RPMI7951 (cell line): ENCODE data around the gene VARS2. TPM values are rescaled to one million over a fixed set of nuclear protein-coding genes. Genes with fewer than 3 reads are reported as not detected.
"Not testable (repeated sequence)": the region's sequence is repeated elsewhere in the genome, so short reads cannot be mapped to it uniquely, and the experiment has no call there.

Experiments used
- DNase-seq: peaks from one replicate; pipeline ENCODE4 v3.0.0-alpha.2; 2012; ENCODE audit warnings: low read depth
- total RNA-seq: library from RNA; depleted of rRNA; stranded (reverse); fragments of >200 nt; shearing (Covaris generic); gene quantifications from 2 replicates; pipeline ENCODE4 v1.2.3, GENCODE V29; 2014; rRNA removed

VARS2 gene
- total RNA-seq, 1 experiment from 2014 or later: 9.5 TPM

GRCh38 chr6:30962716-30963115 is 48.7 kb downstream of the VARS2 start:
- no peak for DNase-seq

- peak; percentile 43 for DNase-seq
These were observed 49.6 kb downstream of the VARS2 start for GRCh38 chr6:30963641-30964040.

- peak; percentile 44 for DNase-seq
These were observed 50.0 kb downstream of the VARS2 start for GRCh38 chr6:30964075-30964474.

GRCh38 chr6:30965140-30965601 is 51.1 kb downstream of the VARS2 start:
- DNase-seq: no peak

GRCh38 chr6:30966154-30966553 is 52.1 kb downstream of the VARS2 start:
- no peak for DNase-seq

- DNase-seq: not testable (repeated sequence)
These were observed 55.1 kb downstream of the VARS2 start for GRCh38 chr6:30969171-30969570.

GRCh38 chr6:30970946-30971345 is 56.9 kb downstream of the VARS2 start:
- DNase-seq: no peak

GRCh38 chr6:30972816-30973215 is 58.8 kb downstream of the VARS2 start:
- peak; percentile 52 for DNase-seq

GRCh38 chr6:30974490-30975252 is 60.6 kb downstream of the VARS2 start:
- DNase-seq: no peak

Other genes starting within 250 kb of the VARS2 start
- 32.2 and 36.8 TPM in 2 replicates for gene DHX16, start 241.2 kb upstream of the VARS2 start, total RNA-seq
- 77.4 and 83.9 TPM in 2 replicates for gene PPP1R18, start 227.6 kb upstream of the VARS2 start, total RNA-seq
- 18.2 and 29.2 TPM in 2 replicates for gene NRM, start 223.3 kb upstream of the VARS2 start, total RNA-seq
- gene MDC1, start 197.0 kb upstream of the VARS2 start, total RNA-seq: 6.4 and 13.6 TPM in 2 replicates
- gene TUBB, start 193.9 kb upstream of the VARS2 start, total RNA-seq: 1,269 and 1,837 TPM in 2 replicates
- 108 and 118 TPM in 2 replicates for gene FLOT1, start 171.6 kb upstream of the VARS2 start, total RNA-seq
- 377 and 410 TPM in 2 replicates for gene IER3, start 169.7 kb upstream of the VARS2 start, total RNA-seq
- gene DDR1, start 29.7 kb upstream of the VARS2 start, total RNA-seq: 12.0 and 16.6 TPM in 2 replicates
- 12.4 and 14.6 TPM in 2 replicates for gene GTF2H4, start 6.0 kb upstream of the VARS2 start, total RNA-seq
- gene SFTA2, start 17.9 kb downstream of the VARS2 start, total RNA-seq: 0.24 TPM in 1 of 2 replicates, not detected in the other
- not detected in 2 replicates for gene MUCL3, start 26.7 kb downstream of the VARS2 start, total RNA-seq
- gene MUC21, start 69.5 kb downstream of the VARS2 start, total RNA-seq: not detected in 2 replicates
- gene MUC22, start 96.2 kb downstream of the VARS2 start, total RNA-seq: not detected in 2 replicates
- not detected in 2 replicates for gene C6orf15, start 198.3 kb downstream of the VARS2 start, total RNA-seq
- gene PSORS1C1, start 200.6 kb downstream of the VARS2 start, total RNA-seq: 0.48 and 0.88 TPM in 2 replicates
- not detected in 2 replicates for gene CDSN, start 206.2 kb downstream of the VARS2 start, total RNA-seq
- not detected in 2 replicates for gene PSORS1C2, start 224.8 kb downstream of the VARS2 start, total RNA-seq
- gene CCHCR1, start 243.6 kb downstream of the VARS2 start, total RNA-seq: 23.4 and 26.0 TPM in 2 replicates
- gene TCF19, start 244.4 kb downstream of the VARS2 start, total RNA-seq: 49.5 and 53.1 TPM in 2 replicates